Sigmoid colon (tissue), 7 donors: ENCODE results near the gene TSPAN14. TPM values are rescaled to one million over a fixed set of nuclear protein-coding genes. Genes with fewer than 3 reads are reported as not detected.

Experiments used
- DNase-seq: peaks from one replicate; pipeline ENCODE4 v3.0.0-alpha.2; 2019
- H3K27ac ChIP-seq, 4 donors: fragments of 200-600 bp; sonication (generic); one replicate each; pipeline ENCODE4 v1.5.1; 2016 to 2019; ENCODE audit warnings: mild to moderate bottlenecking in 1 of 4
- H3K27me3 ChIP-seq, 3 donors: fragments of 200-600 bp; sonication (generic); one replicate each; pipeline ENCODE4 v1.5.1; 2019; ENCODE audit warnings: mild to moderate bottlenecking in 1 of 3
- H3K36me3 ChIP-seq, 4 donors: fragments of 200-600 bp; sonication (generic); one replicate each; pipeline ENCODE4 v1.5.1; 2016 to 2019
- H3K4me1 ChIP-seq, 4 donors: fragments of 200-600 bp; sonication (generic); one replicate each; pipeline ENCODE4 v1.5.1; 2017 to 2019
- H3K4me3 ChIP-seq, 4 donors: fragments of 200-600 bp; sonication (generic); one replicate each; pipeline ENCODE4 v1.5.1; 2017 to 2019; ENCODE audit warnings: mild to moderate bottlenecking in 2 of 4, moderate library complexity in 1 of 4
- H3K9me3 ChIP-seq, 4 donors: fragments of 200-600 bp in 3 of 4; sonication (generic) in 3 of 4; one replicate each; pipeline versions ENCODE4 v1.5.1 to v1.6.1; 2013 to 2019
- EP300 ChIP-seq, 4 donors: sonication (generic); formaldehyde crosslinking; IDR thresholded peaks; one replicate each; pipeline ENCODE4 v1.6.1; 2017; ENCODE audit warnings: antibody characterized with exemption in 4 of 4
- POLR2A ChIP-seq, 2 donors: fragments of 450-650 bp; IDR thresholded peaks; one replicate each; pipeline ENCODE4 v1.6.1; 2016; ENCODE audit warnings: antibody characterized with exemption in 2 of 2, mild to moderate bottlenecking in 2 of 2, moderate library complexity in 2 of 2
- POLR2AphosphoS5 ChIP-seq, 4 donors: sonication (generic); formaldehyde crosslinking; IDR thresholded peaks; one replicate each; pipeline ENCODE4 v1.6.1; 2017; ENCODE audit warnings: antibody characterized with exemption in 4 of 4
- WGBS, 2 donors: extraction: QIAGEN DNeasy Blood & Tissue Kit; methylation state at CpG; one replicate each; pipeline ENCODE4 v1.1.7; 2013; 5-methylcytosine and 5-hydroxymethylcytosine counted together
- intact Hi-C: fragments of 100-400 bp; cut with DNase I; formaldehyde crosslinking; loops from one replicate; pipeline ENCODE4 v1.15.1; 2023
- polyA plus RNA-seq, 3 donors: library from polyadenylated mRNA; stranded (reverse); fragments of 200-250 nt; gene quantifications; one replicate each; pipeline ENCODE4 v1.2.3, GENCODE V29; 2013
- total RNA-seq, 4 donors: library from RNA; depleted of rRNA; stranded (reverse); fragments of >200 nt; gene quantifications; one replicate each; pipeline ENCODE4 v1.1.0, GENCODE V29; 2016
- TF ChIP-seq, protein P1 (sequence below), 4 experiments: fragments of 450-650 bp in 3 of 4; fragments of 200-600 bp in 1 of 4; IDR thresholded peaks; one replicate each; pipeline ENCODE4 v1.5.1; 2016 to 2019; ENCODE audit warnings: antibody characterized with exemption in 4 of 4, mild to moderate bottlenecking in 3 of 4, moderate library complexity in 2 of 4
- donor health status: healthy with polysubstance abuse.
- donor health status: Bipolar disorder and iron deficiency.
- donor health status: healthy.

TSPAN14 gene
- total and polyA plus RNA-seq, 7 donors = 12.0 to 67.3 (median 23.5) TPM

DNA sequence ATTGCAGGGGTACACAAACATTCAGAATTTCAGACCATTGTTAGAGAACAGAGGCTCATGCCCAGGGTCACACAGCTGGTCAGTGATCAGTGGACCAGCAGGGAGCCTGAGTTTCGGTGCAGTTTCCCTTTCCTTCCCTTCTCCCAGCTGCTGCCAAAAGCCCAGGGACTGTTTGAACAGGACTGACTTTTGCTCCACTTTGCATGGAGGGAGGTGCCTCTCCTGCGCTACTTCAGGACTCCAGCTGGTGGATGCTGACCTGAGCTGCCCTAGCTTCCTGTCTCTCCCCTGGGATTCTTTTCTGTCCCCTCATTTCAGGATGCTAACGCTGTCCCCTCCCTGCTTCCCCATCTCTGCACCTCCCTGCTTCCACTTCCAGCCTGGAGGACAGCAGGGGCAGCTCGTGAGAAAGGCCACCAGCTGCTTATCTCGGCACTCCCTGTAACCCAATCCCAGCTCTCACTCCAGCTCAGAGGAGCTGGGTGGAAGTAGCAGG, 98.1 kb downstream of the TSPAN14 start:
- Histone ChIP-seq H3K4me3 (no peak overlapping the region), H3K27me3 (no peaks in the 10 kb centered on the region), H3K27ac (no peak overlapping the region), H3K36me3 (no peaks in the 10 kb centered on the region), H3K4me1 (no peaks in the 10 kb centered on the region), H3K9me3 (no peaks in the 10 kb centered on the region)
- intact Hi-C loops = no loop called here
- DNase-seq = peak; percentile 68
- WGBS, 2 donors = 4 to 38% methylated on average over 5 of the region's 5 CpGs
- TF ChIP-seq POLR2AphosphoS5 (IDR thresholded peaks at IDR 0.05) = no peak
- no peak for TF ChIP-seq POLR2A (IDR thresholded peaks at IDR 0.05)
- no peak for TF ChIP-seq EP300 (IDR thresholded peaks at IDR 0.05)
- TF ChIP-seq, protein P1, sequence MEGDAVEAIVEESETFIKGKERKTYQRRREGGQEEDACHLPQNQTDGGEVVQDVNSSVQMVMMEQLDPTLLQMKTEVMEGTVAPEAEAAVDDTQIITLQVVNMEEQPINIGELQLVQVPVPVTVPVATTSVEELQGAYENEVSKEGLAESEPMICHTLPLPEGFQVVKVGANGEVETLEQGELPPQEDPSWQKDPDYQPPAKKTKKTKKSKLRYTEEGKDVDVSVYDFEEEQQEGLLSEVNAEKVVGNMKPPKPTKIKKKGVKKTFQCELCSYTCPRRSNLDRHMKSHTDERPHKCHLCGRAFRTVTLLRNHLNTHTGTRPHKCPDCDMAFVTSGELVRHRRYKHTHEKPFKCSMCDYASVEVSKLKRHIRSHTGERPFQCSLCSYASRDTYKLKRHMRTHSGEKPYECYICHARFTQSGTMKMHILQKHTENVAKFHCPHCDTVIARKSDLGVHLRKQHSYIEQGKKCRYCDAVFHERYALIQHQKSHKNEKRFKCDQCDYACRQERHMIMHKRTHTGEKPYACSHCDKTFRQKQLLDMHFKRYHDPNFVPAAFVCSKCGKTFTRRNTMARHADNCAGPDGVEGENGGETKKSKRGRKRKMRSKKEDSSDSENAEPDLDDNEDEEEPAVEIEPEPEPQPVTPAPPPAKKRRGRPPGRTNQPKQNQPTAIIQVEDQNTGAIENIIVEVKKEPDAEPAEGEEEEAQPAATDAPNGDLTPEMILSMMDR (IDR thresholded peaks at IDR 0.05) = no peak

DNA sequence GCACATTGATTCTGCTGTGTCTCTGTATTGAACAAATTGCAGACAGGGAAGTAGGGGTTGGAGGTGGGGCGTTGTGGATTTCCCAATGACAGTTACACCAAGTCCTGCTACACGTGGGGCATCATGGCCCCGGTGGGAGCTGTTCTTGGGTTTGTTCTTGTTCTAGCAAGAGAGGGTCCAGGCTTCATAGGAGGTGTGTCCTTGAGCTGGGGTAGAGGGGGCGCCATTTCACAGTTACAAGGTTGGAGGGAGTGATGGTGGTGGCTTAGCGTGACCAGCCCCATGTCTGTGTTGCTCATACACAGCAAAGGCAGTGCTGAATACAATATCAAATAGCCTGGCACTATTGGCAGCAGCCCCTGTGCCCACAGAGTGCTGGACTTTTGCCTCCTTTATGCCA, 99.3 kb downstream of the TSPAN14 start:
- DNase-seq = no peak
- 90 to 91% methylated on average over 5 of the region's 5 CpGs for WGBS, 2 donors
- no peaks in the 10 kb centered on the region for H3K27me3 ChIP-seq
- no peaks in the 10 kb centered on the region for H3K9me3 ChIP-seq
- no peaks in the 10 kb centered on the region for H3K36me3 ChIP-seq
- TF ChIP-seq, protein P1 (IDR thresholded peaks at IDR 0.05) = no peak
- TF ChIP-seq POLR2AphosphoS5 (IDR thresholded peaks at IDR 0.05) (no peak), POLR2A (IDR thresholded peaks at IDR 0.05) (no peak), EP300 (IDR thresholded peaks at IDR 0.05) (no peak)
- no peaks in the 10 kb centered on the region for H3K4me1 ChIP-seq
- no peak overlapping the region for H3K4me3 ChIP-seq
- H3K27ac ChIP-seq = no peak overlapping the region
- intact Hi-C loops = no loop called here

DNA sequence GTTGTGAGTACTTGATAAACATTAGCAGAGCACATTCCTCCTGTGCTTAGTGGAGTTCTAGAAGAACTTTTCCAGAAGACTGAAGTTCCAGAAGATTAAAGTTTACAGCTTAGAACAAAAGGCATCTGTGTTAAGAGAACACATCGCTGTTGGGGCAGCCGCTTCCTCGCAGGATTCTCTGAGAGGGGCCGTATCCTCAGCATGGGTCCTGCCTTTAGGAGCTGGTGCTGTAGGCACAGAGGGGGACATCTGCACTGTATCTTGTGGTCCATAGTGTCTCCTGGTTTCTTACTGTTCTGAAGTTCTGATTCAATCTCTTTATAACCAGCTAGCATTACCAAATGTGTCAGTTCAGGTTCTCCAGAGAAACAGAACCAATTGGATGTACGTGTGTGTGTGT, 99.9 kb downstream of the TSPAN14 start:
- no peak overlapping the region for H3K4me3 ChIP-seq
- TF ChIP-seq, protein P1 (IDR thresholded peaks at IDR 0.05) = no peak
- TF ChIP-seq POLR2AphosphoS5 (IDR thresholded peaks at IDR 0.05) = no peak
- no peak for TF ChIP-seq POLR2A (IDR thresholded peaks at IDR 0.05)
- no peak for TF ChIP-seq EP300 (IDR thresholded peaks at IDR 0.05)
- intact Hi-C loops = no loop called here
- 33 to 84% methylated on average over 5 of the region's 5 CpGs for WGBS, 2 donors
- H3K9me3 ChIP-seq = no peaks in the 10 kb centered on the region
- no peaks in the 10 kb centered on the region for H3K4me1 ChIP-seq
- no peak overlapping the region for H3K27ac ChIP-seq
- DNase-seq = no peak
- H3K27me3 ChIP-seq = no peaks in the 10 kb centered on the region
- H3K36me3 ChIP-seq = no peaks in the 10 kb centered on the region

DNA sequence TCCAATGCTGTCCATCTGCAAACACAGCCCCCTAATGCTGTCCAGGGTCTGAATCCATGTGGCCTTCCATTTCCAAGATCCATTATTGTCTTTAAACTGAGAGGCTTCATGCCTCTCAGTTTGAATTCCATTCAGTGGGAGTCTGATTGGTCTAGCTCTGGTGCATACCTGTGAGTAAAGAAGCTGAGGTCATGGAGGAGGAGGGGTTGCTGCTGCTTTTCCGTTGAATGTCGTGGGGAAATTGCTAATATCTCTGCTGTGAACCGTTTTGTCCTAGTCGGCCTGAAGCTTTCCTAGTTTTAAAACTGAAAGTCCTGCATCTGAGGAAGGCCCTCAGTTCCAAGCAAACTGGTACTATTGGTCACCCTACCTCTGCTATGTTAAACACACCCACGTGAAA, 101.3 kb downstream of the TSPAN14 start:
- WGBS, 2 donors = 75 to 81% methylated on average over 5 of the region's 5 CpGs
- no peaks in the 10 kb centered on the region for H3K27me3 ChIP-seq
- DNase-seq = no peak
- H3K4me3 ChIP-seq = no peak overlapping the region
- no peak overlapping the region for H3K27ac ChIP-seq
- TF ChIP-seq POLR2A (IDR thresholded peaks at IDR 0.05) (no peak), EP300 (IDR thresholded peaks at IDR 0.05) (no peak), POLR2AphosphoS5 (IDR thresholded peaks at IDR 0.05) (no peak)
- TF ChIP-seq, protein P1 (IDR thresholded peaks at IDR 0.05) = no peak
- no peaks in the 10 kb centered on the region for H3K9me3 ChIP-seq
- H3K36me3 ChIP-seq = no peaks in the 10 kb centered on the region
- intact Hi-C loops = no loop called here
- no peaks in the 10 kb centered on the region for H3K4me1 ChIP-seq

DNA sequence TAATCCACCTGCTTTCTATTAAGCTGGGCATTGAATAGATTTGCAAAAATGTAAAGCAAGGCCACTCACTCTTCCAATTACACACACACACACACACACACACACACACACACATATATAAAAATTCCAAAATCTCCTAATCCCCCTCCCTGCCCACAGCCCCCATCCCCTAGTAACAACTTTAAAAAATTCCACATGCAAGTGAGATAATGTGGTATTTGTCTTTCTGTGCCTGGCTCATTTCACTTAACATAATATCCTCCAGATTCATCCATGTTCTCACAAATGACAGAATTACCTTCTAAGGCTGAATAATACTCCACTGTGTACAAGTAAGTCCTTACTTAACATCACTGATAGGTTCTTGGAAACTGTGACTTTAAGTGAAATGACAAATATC, 107.8 kb downstream of the TSPAN14 start:
- Histone ChIP-seq H3K9me3 (no peaks in the 10 kb centered on the region), H3K4me1 (no peaks in the 10 kb centered on the region), H3K27ac (no peak overlapping the region), H3K36me3 (no peaks in the 10 kb centered on the region), H3K4me3 (no peak overlapping the region), H3K27me3 (no peaks in the 10 kb centered on the region)
- intact Hi-C loops = no loop called here
- no peak for TF ChIP-seq EP300 (IDR thresholded peaks at IDR 0.05)
- TF ChIP-seq, protein P1 (IDR thresholded peaks at IDR 0.05) = no peak
- no peak for TF ChIP-seq POLR2A (IDR thresholded peaks at IDR 0.05)
- TF ChIP-seq POLR2AphosphoS5 (IDR thresholded peaks at IDR 0.05) = no peak
- no peak for DNase-seq
